DND-41 (cell line): ENCODE measurements around the gene PGAP2.

Experiments
- CTCF ChIP-seq: IDR thresholded peaks from 2 replicates; pipeline ENCODE4 v1.5.1; 2012; ENCODE audit warnings: borderline replicate concordance, low read length, moderate library complexity, mild to moderate bottlenecking; ENCODE audit not compliant: poor library complexity, severe bottlenecking; ENCODE audit errors: extremely low read depth
- EZH2 ChIP-seq: IDR thresholded peaks from 3 replicates; pipeline ENCODE4 v1.6.1; 2012; ENCODE audit warnings: borderline replicate concordance, low read depth, mild to moderate bottlenecking, moderate library complexity, low read length, inconsistent platforms; ENCODE audit not compliant: severe bottlenecking

- TF ChIP-seq CTCF, result no peak
- TF ChIP-seq EZH2, result no peak
These were observed 13.0 kb upstream of the PGAP2 start for GRCh38 chr11:3795131-3796001.
